EH (cell line): ENCODE measurements around the gene PNPO.
A peak's percentile ranks its signal among the peaks of the same experiment; 100 is the strongest.
"Not testable (repeated sequence)": the region's sequence is repeated elsewhere in the genome, so short reads cannot be mapped to it uniquely, and the experiment has no call there.

ENCODE experiments used
- DNase-seq: peaks from one replicate; pipeline ENCODE4 v3.0.0-alpha.2; 2015; ENCODE audit warnings: low read depth

Gene PNPO

DNA sequence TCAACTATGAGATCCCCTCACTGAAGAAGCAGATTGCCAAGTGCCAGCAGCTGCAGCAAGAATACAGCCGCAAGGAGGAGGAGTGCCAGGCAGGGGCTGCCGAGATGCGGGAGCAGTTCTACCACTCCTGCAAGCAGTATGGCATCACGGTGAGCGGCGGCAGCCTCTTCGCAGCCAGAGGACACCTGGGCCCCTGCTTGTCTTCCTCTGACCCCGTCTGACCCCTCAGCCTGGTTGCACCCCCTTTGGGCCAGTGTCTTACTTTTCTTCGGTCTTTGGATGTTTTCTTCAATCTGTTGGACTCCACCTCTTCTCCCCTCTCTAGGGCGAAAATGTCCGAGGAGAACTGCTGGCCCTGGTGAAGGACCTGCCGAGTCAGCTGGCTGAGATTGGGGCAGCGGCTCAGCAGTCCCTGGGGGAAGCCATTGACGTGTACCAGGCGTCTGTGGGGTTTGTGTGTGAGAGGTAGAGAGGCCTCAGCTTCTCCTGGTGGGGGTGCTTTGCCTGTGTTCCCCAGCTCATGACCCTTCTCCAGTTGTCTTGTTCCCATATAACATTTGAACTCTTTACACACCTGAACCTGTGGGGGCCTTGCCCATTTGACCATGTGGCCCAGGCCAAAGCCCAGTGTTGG, 33.9 kb downstream of the PNPO start:
- no peak for DNase-seq

DNA sequence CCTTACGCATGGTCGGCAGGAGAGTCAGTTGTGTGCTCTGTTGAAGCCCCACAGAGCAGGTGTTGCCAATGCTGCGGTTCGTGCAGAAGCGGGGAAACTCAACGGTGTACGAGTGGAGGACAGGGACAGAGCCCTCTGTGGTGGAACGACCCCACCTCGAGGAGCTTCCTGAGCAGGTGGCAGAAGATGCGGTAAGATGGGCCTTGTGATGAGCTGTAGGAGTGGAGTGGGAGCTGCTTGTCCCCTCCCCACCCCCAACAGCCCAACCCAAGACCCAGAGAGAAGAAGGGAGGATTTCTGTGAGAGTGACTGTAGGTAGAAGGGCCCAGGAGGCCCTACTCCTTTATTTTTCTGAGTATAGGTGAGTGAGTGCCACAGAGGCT, 34.4 kb downstream of the PNPO start:
- DNase-seq: no peak

DNA sequence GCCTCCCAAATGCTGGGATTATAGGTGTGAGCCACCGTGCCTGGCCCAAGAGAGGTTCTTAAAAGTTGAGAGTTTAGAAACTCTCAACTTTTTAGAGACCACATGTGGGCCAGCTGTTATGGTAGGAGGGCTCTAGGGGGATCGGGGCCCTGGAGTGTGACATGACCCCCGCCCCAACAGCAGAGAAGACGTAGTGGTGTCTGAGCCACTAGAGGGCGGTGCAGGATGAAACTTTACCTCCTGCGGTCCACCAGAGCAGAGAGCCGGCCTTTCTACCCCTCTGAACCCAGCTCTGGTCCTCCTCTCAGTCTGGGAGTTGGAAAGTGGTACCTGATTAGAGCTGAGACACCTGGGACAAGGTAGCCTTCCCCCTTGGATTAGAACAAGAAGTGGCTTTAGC, 37.0 kb downstream of the PNPO start:
- peak; percentile 67 for DNase-seq

DNA sequence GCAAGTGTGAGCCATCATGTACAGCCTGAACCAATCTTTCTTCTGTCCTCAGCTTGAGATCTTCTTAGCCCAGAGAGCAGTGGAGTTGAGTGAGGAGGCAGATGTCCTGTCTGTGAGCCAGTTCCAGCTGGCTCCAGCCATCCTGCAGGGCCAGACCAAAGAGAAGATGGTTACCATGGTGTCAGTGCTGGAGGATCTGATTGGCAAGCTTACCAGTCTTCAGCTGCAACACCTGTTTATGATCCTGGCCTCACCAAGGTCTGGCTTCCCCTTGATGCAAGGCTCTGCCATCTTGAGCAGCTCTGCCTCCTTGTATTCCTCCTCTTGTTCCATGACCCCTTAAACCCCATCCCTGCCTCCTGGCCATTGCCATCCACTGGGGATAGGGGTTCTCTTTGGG, 39.2 kb downstream of the PNPO start:
- DNase-seq: no peak

DNA sequence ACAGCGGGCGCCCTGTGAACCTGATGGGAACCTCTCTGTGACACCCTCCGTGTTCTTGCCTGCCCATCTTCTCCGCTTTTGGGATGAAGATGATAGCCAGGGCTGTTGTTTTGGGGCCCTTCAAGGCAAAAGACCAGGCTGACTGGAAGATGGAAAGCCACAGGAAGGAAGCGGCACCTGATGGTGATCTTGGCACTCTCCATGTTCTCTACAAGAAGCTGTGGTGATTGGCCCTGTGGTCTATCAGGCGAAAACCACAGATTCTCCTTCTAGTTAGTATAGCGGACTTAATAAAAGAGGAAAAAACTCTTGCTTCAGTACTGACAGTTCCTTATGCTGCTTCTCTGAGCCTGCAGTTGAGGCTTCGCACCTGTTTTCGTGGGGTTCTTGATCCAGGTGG, 40.1 kb downstream of the PNPO start:
- no peak for DNase-seq

DNA sequence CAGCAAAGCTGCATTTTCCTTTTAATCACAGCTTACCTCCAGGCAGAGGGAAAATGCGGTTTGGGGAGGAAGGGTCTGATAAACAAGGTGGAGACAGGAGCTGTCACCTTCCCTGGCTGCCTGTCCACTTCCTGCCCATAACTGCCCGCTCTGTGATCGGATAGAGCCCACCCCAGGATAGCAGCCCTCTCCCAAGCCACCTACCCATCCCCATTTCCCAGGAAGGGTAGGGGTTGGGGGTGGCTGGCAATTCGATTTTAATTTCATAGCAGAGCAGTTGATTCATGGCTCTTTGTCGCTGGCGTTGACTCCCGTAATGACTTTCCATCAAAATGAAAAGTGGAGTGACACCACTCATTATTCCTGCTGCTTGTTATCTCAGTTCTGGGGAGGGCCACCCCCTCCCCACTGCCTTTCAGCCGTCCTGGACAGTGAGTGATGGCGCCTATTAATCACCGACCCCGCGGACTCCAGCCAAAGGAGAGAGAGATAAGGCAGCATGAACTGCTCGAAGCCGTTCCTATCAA, 40.8 kb downstream of the PNPO start:
- DNase-seq: no peak

DNA sequence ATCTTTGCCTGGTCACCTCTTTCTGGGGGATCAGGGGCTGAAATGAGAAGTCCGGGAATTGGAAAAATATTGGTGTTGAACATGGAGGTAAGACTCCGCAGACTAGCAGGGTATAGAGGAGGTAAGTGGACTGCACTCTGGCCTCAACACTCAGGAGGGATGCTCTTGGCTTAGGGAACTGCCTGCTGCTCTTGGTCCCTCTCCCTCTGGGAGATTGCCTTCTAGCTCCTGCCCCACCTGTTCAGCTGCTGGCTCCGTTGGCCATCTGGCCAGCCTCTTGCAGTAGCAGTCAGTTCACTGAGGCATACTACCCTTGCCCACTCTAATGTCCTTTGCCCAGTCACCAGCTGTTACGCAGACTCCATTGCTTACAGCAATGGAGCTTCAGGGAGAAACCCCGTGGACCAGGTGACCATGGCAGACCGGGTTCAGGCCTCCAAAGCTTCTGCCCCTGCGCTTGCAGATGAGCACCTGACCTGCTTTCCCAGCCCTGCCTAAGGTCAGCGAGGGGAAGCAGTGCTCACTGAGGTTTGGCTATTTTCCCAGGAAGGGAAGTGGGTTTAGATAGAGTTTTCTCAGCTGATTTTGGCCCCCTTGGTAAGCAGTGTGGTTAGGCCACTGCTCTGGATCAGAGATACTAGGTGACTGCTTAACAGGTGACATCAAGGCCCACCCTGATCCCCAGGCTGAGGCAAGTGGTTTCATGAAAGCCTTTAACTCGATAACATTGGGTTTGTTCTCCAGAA, 41.4 kb downstream of the PNPO start:
- no peak for DNase-seq

GRCh38 chr17:47983492-47984223, 42.3 kb downstream of the PNPO start:
- DNase-seq: no peak

DNA sequence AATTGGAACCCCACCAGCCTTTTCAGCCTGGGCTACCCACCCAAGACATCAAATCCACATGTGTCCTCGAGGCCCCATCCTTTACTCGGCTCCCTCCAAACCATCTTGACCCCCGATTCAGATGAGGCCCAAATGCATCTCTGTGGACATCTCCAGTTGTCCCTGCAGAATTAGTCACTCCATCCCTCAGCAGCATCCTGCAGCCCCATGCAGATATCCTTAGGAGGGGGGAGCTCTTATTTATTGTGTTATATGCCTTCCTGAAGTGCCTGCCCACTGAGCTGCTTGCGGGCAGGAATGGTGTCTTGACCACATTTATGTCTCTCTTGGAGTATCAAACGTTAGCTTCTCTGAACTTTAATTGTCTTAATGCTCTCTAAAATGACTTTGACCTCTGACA, 45.1 kb downstream of the PNPO start:
- DNase-seq: peak; percentile 7

DNA sequence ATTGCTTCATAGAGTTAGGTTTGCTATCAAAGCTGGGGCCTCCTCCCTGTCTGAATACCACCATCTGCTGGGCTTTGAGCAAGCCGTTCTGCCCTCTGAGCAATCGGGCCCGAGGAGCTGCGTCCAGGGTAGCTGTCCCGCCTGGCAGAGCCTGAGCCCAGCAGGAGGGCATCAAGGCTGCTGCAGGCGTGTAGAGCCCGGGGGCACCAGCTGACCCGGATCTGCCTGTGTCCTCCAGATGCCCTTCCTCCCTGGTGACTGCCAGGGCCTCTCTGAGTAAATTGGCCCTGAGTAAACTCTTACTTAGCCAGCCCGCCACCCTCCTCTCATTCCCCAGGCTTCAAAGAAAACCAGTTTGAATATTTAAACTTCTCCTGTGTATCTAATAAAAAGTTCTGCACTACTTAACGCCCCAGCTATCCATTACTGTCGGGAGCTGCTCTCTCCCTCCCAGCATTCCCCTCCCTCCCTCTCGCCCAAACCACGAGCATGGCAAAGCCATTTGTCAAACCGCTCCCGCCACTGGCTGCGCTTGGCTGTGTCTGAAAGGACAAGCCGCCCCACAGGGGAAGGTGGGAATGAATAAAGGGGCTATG, 46.0 kb downstream of the PNPO start:
- DNase-seq: peak; percentile 53

GRCh38 chr17:47988445-47988844, 47.1 kb downstream of the PNPO start:
- DNase-seq: not testable (repeated sequence)

DNA sequence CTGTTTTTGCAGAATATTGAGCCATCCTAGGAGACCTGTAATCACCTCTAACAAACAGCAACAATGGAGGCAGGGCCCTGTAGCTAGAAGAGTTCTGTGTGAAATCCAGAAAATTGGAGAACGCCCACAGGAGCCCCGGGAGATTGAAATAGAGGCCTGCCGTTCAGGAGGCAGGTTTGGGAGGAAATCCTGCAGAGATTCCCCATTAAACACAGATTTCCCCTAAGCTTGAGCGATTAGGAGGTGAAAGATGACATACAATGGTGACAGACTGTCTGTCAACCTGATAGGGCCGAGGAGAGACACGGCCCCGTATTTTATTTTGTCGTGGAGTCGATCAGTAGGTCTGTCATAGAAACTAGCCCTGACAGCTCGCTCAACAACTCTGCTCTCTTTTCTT, 47.8 kb downstream of the PNPO start:
- DNase-seq: no peak

- DNase-seq: no peak
Measured at GRCh38 chr17:47989700-47990099, 48.3 kb downstream of the PNPO start.

DNA sequence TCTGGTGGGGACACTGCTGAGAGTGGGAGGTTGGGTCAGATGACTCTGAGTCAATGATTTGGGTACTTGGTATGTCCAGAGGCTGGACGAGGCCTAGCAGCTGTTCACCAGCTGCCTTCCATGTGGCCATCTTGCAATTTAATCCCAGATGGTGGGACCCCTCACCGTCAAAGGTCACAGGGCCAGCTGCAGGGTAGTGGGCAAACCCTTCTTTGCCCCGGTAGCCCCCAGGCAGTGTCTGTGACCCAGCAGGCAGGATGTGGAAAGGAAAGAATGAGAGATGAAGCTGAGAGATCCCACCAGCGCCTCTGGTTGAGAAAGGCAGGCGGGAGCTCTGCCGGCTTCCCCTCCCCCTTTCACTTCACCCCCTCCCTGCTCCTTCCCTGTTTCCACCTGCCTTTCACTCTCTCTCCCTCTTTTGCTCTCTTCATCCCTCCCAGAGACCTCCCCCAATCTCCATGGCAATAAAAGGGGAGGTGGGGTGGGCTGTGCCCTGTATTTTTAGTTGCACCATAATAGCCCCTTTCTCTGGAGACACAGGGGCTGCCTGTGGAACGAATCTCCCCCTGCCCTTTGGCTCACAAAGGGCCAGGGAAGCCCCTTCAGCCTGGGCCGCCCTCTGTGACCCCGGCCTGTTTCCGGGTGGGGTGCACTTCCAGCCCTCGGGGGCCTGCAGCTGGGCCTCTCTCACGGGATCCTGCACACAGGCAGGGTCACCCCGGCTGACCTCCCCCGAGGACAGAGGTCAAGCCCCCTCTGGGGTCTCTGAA, 49.8 kb downstream of the PNPO start:
- DNase-seq: no peak

DNA sequence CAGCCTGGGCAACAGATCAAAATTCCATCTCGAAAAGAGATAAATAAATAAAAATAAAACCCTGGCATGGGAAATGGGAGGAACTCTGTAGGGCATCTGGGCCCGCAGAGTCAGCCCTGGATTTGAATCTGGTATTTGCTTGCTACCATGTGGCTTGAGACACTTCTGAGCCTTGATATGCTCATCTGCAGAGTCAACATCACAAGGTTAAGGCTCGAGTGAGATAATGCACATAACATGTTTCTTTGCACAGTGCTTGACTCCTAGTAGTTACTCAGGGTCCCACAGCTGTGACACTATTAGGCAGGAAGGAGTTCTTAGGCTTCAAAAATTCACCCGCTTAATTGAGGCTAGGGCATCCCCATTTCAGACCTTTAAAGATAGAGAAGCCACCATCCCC, 50.8 kb downstream of the PNPO start:
- DNase-seq: no peak

- DNase-seq: no peak
Measured at GRCh38 chr17:47993031-47993564, 51.7 kb downstream of the PNPO start.

DNA sequence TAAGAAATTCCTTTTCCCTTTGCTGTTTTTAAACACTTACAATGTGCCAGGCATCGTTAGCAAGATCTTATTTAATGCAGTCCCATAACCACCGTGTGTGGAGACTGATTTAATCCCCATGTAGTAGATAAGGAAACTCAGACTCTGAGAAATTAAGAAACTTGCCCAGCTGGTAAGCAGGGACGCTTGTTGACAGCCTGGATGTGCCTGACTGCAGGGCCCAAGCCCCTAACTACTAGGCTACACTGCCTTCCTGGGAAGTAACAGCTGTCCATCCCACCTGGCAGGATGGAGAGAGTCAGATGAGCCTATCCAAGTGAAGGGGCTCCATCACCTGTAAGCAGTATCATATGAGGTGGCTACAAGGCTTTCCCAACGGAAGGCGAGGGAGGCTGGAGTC, 52.6 kb downstream of the PNPO start:
- DNase-seq: no peak

DNA sequence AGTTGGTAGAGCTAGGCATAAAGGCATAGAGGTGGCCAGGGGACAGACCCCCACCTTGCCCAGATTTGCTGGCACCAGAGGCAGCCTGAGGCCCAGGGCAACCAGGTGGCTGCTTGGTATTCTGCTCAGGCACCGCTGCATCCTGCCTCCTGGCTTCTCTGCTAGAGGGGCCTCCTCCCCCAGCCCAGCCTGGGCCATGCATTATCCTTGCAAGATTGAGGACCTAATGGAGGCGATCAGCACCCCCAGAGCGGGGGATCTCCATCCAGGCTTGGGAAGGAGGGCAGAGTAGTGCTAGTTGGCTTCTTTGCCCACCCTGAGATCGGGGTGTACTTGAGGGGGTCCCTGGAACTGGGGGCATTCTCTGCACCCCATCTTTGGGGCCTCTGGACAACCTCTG, 53.4 kb downstream of the PNPO start:
- no peak for DNase-seq

- no peak for DNase-seq
Measured at GRCh38 chr17:47995241-47995935, 54.0 kb downstream of the PNPO start.

DNA sequence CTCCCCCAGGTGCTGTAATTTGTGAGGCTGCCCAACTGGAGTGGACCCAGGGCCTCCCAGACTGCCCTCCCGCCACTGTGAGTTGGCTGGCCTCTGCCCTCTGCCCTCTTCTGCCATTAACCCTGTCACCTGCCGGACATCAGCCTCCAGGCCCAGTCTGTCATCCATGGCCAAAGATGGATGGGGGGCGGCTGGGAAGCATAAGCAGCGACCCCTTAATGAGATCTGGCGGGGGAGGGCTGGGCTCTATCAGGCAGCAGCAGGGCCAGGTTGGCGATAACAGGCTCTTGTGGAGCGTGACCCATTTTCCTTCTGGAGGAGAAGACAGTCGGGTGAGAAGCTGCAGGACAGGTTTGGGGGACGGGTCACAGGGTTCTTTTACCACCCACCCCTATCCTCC, 54.8 kb downstream of the PNPO start:
- no peak for DNase-seq

GRCh38 chr17:47997586-47997985, 56.2 kb downstream of the PNPO start:
- DNase-seq: no peak
